Inferior parietal cortex (tissue), 1 donor: ENCODE data around the gene SERINC5.

ENCODE experiments used
- DNase-seq: peaks from one replicate; pipeline ENCODE4 v3.0.0-alpha.2; 2016; ENCODE audit errors: extremely low spot score

SERINC5 gene

GRCh38 chr5:80103371-80103770, 152.5 kb downstream of the SERINC5 start:
- no peak for DNase-seq

- no peak for DNase-seq
These were observed 153.9 kb downstream of the SERINC5 start for GRCh38 chr5:80101993-80102392.

- DNase-seq: no peak
These were observed 158.4 kb downstream of the SERINC5 start for GRCh38 chr5:80097451-80097850.

GRCh38 chr5:80094236-80094738, 161.6 kb downstream of the SERINC5 start:
- no peak for DNase-seq

- no peak for DNase-seq
These were observed 162.1 kb downstream of the SERINC5 start for GRCh38 chr5:80093796-80094195.

- DNase-seq: no peak
These were observed 163.3 kb downstream of the SERINC5 start for GRCh38 chr5:80092486-80093107.

- peak; percentile 79 for DNase-seq
These were observed 164.1 kb downstream of the SERINC5 start for GRCh38 chr5:80091792-80092192.

GRCh38 chr5:80090884-80091166, 165.0 kb downstream of the SERINC5 start:
- DNase-seq: no peak

- DNase-seq: peak; percentile 85
These were observed 172.6 kb downstream of the SERINC5 start for GRCh38 chr5:80083101-80083890.

GRCh38 chr5:80082731-80083100, 173.1 kb downstream of the SERINC5 start:
- peak; percentile 81 for DNase-seq

GRCh38 chr5:80082281-80082680, 173.6 kb downstream of the SERINC5 start:
- DNase-seq: peak; percentile 30

- no peak for DNase-seq
These were observed 176.9 kb downstream of the SERINC5 start for GRCh38 chr5:80078921-80079320.

- no peak for DNase-seq
These were observed 178.7 kb downstream of the SERINC5 start for GRCh38 chr5:80077051-80077714.

- no peak for DNase-seq
These were observed 179.5 kb downstream of the SERINC5 start for GRCh38 chr5:80076131-80077050.

- peak; percentile 47 for DNase-seq
These were observed 183.5 kb downstream of the SERINC5 start for GRCh38 chr5:80072103-80073073.

- no peak for DNase-seq
These were observed 184.3 kb downstream of the SERINC5 start for GRCh38 chr5:80071510-80072021.

GRCh38 chr5:80070338-80071056, 185.4 kb downstream of the SERINC5 start:
- no peak for DNase-seq

- no peak for DNase-seq
These were observed 185.9 kb downstream of the SERINC5 start for GRCh38 chr5:80069918-80070318.

GRCh38 chr5:80069251-80069800, 186.5 kb downstream of the SERINC5 start:
- no peak for DNase-seq
